Tibial artery (tissue), 4 donors: ENCODE results near the gene C6orf52.
"Not testable (repeated sequence)": the region's sequence is repeated elsewhere in the genome, so short reads cannot be mapped to it uniquely, and the experiment has no call there.

Experiments
- DNase-seq, 2 donors: peaks; one replicate each; pipeline ENCODE4 v3.0.0-alpha.2; 2019
- H3K27ac ChIP-seq, 2 donors: fragments of 200-600 bp; sonication (generic) in 1 of 2; 1 replicate in 1 of 2; 2 replicates in 1 of 2; pipeline ENCODE4 v1.5.1; 2018 to 2019; ENCODE audit warnings: mild to moderate bottlenecking in 1 of 2
- H3K27me3 ChIP-seq, 2 donors: fragments of 200-600 bp; sonication (generic) in 1 of 2; one replicate each; pipeline versions ENCODE4 v1.5.1 to v1.6.0; 2016 to 2019
- H3K36me3 ChIP-seq, 3 donors: fragments of 200-600 bp; sonication (generic) in 2 of 3; one replicate each; pipeline ENCODE4 v1.5.1; 2016 to 2019; ENCODE audit warnings: mild to moderate bottlenecking in 2 of 3
- H3K4me1 ChIP-seq, 4 donors: fragments of 200-600 bp; sonication (generic) in 2 of 4; 1 replicate in 3 of 4; 2 replicates in 1 of 4; pipeline ENCODE4 v1.5.1; 2016 to 2019
- H3K4me3 ChIP-seq, 2 donors: fragments of 200-600 bp; sonication (generic) in 1 of 2; 1 replicate in 1 of 2; 2 replicates in 1 of 2; pipeline ENCODE4 v1.5.1; 2018 to 2019; ENCODE audit warnings: mild to moderate bottlenecking in 2 of 2
- H3K9me3 ChIP-seq, 3 donors: fragments of 200-600 bp; sonication (generic) in 1 of 3; one replicate each; pipeline ENCODE4 v1.5.1; 2016 to 2019
- CTCF ChIP-seq, 2 experiments: fragments of 200-600 bp in 1 of 2; fragments of 450-650 bp in 1 of 2; IDR thresholded peaks; one replicate each; pipeline ENCODE4 v1.5.1; 2017 to 2019; ENCODE audit warnings: antibody characterized with exemption in 2 of 2, mild to moderate bottlenecking in 1 of 2, moderate library complexity in 1 of 2
- intact Hi-C: fragments of 100-400 bp; cut with DNase I; formaldehyde crosslinking; loops from one replicate; pipeline ENCODE4 v1.15.0; 2023; ENCODE audit warnings: low total_unique reads

Gene C6orf52

DNA sequence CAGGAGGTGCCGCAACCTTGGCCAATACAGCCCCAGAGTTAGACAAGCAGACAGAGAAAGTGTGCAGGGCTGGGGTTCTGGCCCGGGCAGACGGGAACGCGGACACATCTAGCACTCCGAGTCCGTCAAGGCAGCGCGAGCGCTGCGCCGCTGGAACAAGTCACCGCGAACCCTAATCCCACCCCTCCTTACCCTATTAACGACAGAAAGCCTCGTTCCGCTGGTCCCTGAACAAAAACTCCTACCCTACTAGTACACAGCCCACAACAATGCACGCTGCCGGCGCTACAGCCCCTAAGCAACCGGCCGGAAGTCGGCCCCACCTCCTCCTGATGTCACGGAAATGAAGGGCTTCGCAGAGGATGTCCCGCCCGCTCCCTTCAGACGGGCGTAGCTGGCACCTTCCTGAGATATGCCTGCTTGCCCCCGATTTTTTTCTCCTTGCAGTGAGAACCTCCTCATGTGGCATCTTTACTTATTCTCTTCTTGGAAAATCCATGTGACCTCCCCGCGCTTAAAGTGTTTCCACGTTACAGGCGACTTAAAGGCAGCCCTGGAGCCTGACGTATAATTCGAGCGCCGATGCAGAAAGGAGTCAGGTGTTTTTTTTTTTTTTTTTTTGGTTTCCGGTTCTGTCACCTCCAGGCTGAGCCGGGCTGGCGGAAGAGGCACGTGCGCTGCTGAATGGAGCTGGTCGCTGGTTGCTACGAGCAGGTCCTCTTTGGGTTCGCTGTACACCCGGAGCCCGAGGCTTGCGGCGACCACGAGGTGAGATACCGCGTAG, at the start of gene C6orf52, which contains the start of gene PAK1IP1:
TSS of gene C6orf52 (minus strand) at position 315 of the 784 bp plus-strand sequence. CDS start 7,066 bp downstream, outside the sequence.
TSS of gene PAK1IP1 (plus strand) at position 671 of the 784 bp plus-strand sequence. CDS start at position 685, 14 bp downstream.
- peak; percentile 93 to 96 for DNase-seq
- Histone ChIP-seq H3K27me3 (no peaks in the 10 kb centered on the region), H3K4me3 (peak within 1 kb of the TSS; percentile 80 to 86), H3K36me3 (peaks cover 0 to 23% (median 7%) of the 10 kb centered on the region in 3 donors), H3K27ac (peak within 1 kb of the TSS; percentile 91), H3K4me1 (peaks cover 0 to 29% (median 24%) of the 10 kb centered on the region in 4 donors), H3K9me3 (no peaks in the 10 kb centered on the region)
- intact Hi-C loops, result loop anchor here (2.0 kb wide), 2 partner anchors 28 to 52 kb away; partner anchors contain the start of genes TMEM14B and TMEM14C
- no peak for TF ChIP-seq CTCF (IDR thresholded peaks at IDR 0.05)

GRCh38 chr6:10743515-10743914, 49.1 kb upstream of the C6orf52 start:
- no peak overlapping the region for H3K4me3 ChIP-seq
- intact Hi-C loops, result no loop called here

DNA sequence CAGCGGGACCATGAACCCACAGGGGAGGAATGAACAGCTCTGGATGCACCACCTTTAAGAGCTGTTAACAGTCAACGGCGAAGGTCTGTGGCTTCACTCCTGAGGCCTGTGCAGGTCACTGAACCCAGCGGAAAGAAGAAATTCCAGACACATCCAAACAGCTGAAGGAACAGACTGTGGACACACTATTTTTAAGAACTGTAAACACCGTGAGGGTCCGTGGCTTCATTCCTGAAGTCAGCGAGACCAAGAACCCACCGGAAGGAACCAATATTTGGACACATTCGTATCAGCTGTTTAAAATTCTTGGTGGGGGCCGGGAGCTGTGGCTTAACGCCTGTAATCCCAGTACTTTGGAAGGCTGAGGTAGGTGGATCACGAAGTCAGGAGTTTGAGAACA, 47.8 kb upstream of the C6orf52 start:
- TF ChIP-seq CTCF (IDR thresholded peaks at IDR 0.05), result no peak
- Histone ChIP-seq H3K27ac (no peak overlapping the region), H3K4me1 (peaks cover 0 to 4% (median 0%) of the 10 kb centered on the region in 4 donors), H3K9me3 (no peaks in the 10 kb centered on the region), H3K27me3 (no peaks in the 10 kb centered on the region), H3K36me3 (peaks cover 0 to 12% (median 0%) of the 10 kb centered on the region in 3 donors), H3K4me3 (no peak overlapping the region)
- no peak for DNase-seq
- intact Hi-C loops, result no loop called here

More at GRCh38 chr6:10743515-10743914, 49.1 kb upstream of the C6orf52 start:
- Histone ChIP-seq H3K4me1 (peaks cover 0 to 9% (median 4%) of the 10 kb centered on the region in 4 donors), H3K36me3 (peaks cover 0 to 12% (median 0%) of the 10 kb centered on the region in 3 donors), H3K27ac (no peak overlapping the region), H3K27me3 (no peaks in the 10 kb centered on the region), H3K9me3 (no peaks in the 10 kb centered on the region)
- TF ChIP-seq CTCF (IDR thresholded peaks at IDR 0.05), result no peak
- no peak for DNase-seq

DNA sequence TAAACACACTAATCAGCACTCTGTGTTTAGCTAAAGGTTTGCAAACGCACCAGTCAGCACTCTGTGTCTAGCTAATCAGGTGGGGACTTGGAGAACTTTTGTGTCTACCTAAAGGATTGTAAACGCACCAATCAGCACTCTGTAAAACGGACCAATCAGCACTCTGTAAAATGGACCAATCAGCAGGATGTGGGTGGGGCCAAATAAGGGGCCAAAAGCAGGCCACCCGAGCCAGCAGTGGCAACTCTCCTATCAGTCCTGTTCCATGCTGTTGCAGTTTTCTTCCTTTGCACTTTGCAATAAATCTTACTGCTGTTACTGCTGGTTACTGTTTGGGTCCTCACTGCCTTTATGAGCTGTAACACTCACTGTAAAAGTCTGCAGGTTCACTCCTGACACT, 47.2 kb upstream of the C6orf52 start:
- H3K9me3 ChIP-seq, DNase-seq, H3K27me3 ChIP-seq, H3K27ac ChIP-seq, H3K4me1 ChIP-seq, H3K4me3 ChIP-seq, intact Hi-C loops: not testable (repeated sequence)
- peaks cover 0 to 12% (median 0%) of the 10 kb centered on the region in 3 donors for H3K36me3 ChIP-seq

DNA sequence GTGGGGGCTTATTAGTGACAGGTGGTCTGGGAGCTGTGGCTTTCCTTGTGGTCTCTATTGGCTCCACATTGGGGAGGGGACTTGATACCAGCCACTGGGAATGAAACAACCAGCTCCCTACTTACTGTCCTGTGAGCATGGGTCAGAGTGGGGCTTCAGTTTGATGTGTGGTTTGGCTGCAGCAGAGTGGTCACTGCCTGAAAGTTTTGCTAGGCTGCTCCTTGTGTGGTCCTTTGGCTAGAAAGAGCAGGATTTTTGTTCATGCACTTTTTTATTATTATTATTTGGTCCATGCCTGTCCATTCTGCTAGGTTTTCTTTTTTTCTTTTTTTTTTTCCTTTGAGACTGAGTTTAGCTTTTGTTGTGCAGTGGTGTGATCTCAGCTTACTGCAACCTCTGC, 45.6 kb upstream of the C6orf52 start:
- no peak for DNase-seq
- Histone ChIP-seq H3K4me1 (no peaks in the 10 kb centered on the region), H3K27ac (no peak overlapping the region), H3K36me3 (peaks cover 0 to 12% (median 0%) of the 10 kb centered on the region in 3 donors), H3K27me3 (no peaks in the 10 kb centered on the region), H3K4me3 (no peak overlapping the region), H3K9me3 (no peaks in the 10 kb centered on the region)
- intact Hi-C loops, result no loop called here
- no peak for TF ChIP-seq CTCF (IDR thresholded peaks at IDR 0.05)

GRCh38 chr6:10736731-10737130, 42.3 kb upstream of the C6orf52 start:
- Histone ChIP-seq H3K36me3 (peaks cover 18 to 22% (median 19%) of the 10 kb centered on the region in 3 donors), H3K4me3 (no peak overlapping the region), H3K4me1 (no peaks in the 10 kb centered on the region), H3K27ac (no peak overlapping the region), H3K9me3 (no peaks in the 10 kb centered on the region), H3K27me3 (no peaks in the 10 kb centered on the region)
- no peak for DNase-seq
- TF ChIP-seq CTCF (IDR thresholded peaks at IDR 0.05), result no peak
- intact Hi-C loops, result no loop called here
